Loucy (cell line): Measurements from ENCODE around the gene COL25A1.
A peak's percentile ranks its signal among the peaks of the same experiment; 100 is the strongest.

ENCODE experiments used
- H2AFZ ChIP-seq: fragments of 200-600 bp; sonication (generic); 2 replicates; pipeline ENCODE4 v1.6.0; 2016; ENCODE audit warnings: antibody characterized with exemption, mild to moderate bottlenecking, low read length, moderate library complexity
- H3F3A ChIP-seq: fragments of 200-600 bp; 2 replicates; pipeline ENCODE4 v1.6.0; 2016; ENCODE audit warnings: antibody characterized with exemption, low read depth, mild to moderate bottlenecking
- H3K27me3 ChIP-seq: fragments of 200-600 bp; sonication (generic); 2 replicates; pipeline ENCODE4 v1.6.1; 2014; ENCODE audit warnings: low read length, mild to moderate bottlenecking; ENCODE audit not compliant: insufficient read depth, poor library complexity, severe bottlenecking
- H3K36me3 ChIP-seq: fragments of 200-600 bp; sonication (generic); 2 replicates; pipeline ENCODE4 v1.6.1; 2016; ENCODE audit warnings: low read length; ENCODE audit not compliant: insufficient read depth
- H3K4me1 ChIP-seq: fragments of 200-600 bp; sonication (generic); 2 replicates; pipeline ENCODE4 v1.5.1; 2014; ENCODE audit warnings: low read length, mild to moderate bottlenecking; ENCODE audit not compliant: insufficient read depth, poor library complexity, severe bottlenecking
- H3K4me2 ChIP-seq: fragments of 200-600 bp; sonication (generic); 2 replicates; pipeline ENCODE4 v1.6.0; 2014; ENCODE audit warnings: antibody characterized with exemption, low read length, low read depth, mild to moderate bottlenecking; ENCODE audit not compliant: poor library complexity, severe bottlenecking
- H3K4me3 ChIP-seq: fragments of 200-600 bp; sonication (generic); 2 replicates; pipeline ENCODE4 v1.5.1; 2014; ENCODE audit warnings: low read length, mild to moderate bottlenecking, mixed read lengths; ENCODE audit not compliant: poor library complexity, severe bottlenecking
- H3K79me2 ChIP-seq: fragments of 200-600 bp; sonication (generic); 2 replicates; pipeline ENCODE4 v1.6.1; 2014; ENCODE audit warnings: low read length; ENCODE audit not compliant: insufficient read depth
- H3K9ac ChIP-seq: fragments of 200-600 bp; sonication (generic); 2 replicates; pipeline ENCODE4 v1.6.0; 2014; ENCODE audit warnings: mild to moderate bottlenecking, low read depth, low read length, moderate library complexity; ENCODE audit not compliant: poor library complexity, severe bottlenecking
- H3K9me2 ChIP-seq: fragments of 200-600 bp; sonication (generic); replicated peaks from 2 replicates; pipeline ENCODE4 v1.6.1; 2016; ENCODE audit warnings: low read depth, low read length, mixed read lengths
- H3K9me3 ChIP-seq: fragments of 200-600 bp; sonication (generic); 2 replicates; pipeline ENCODE4 v1.6.1; 2014; ENCODE audit warnings: mild to moderate bottlenecking, antibody characterized with exemption, low read length, low read depth; ENCODE audit not compliant: insufficient read depth
- H4K20me1 ChIP-seq: fragments of 200-600 bp; sonication (generic); 2 replicates; pipeline ENCODE4 v1.6.0; 2014; ENCODE audit warnings: antibody characterized with exemption, low read length, mild to moderate bottlenecking; ENCODE audit not compliant: insufficient read depth, poor library complexity, severe bottlenecking
- EZH2phosphoT487 ChIP-seq: fragments of 200-600 bp; IDR thresholded peaks from 2 replicates; pipeline ENCODE4 v1.6.1; 2018; ENCODE audit warnings: antibody characterized with exemption, mild to moderate bottlenecking, moderate library complexity, borderline replicate concordance
- TF ChIP-seq, protein P1 (sequence below): fragments of 200-600 bp; sonication (generic); conservative IDR thresholded peaks from 2 replicates; pipeline ENCODE4 v1.5.1; 2014; ENCODE audit warnings: mild to moderate bottlenecking, antibody characterized with exemption, low read length

Gene COL25A1

DNA sequence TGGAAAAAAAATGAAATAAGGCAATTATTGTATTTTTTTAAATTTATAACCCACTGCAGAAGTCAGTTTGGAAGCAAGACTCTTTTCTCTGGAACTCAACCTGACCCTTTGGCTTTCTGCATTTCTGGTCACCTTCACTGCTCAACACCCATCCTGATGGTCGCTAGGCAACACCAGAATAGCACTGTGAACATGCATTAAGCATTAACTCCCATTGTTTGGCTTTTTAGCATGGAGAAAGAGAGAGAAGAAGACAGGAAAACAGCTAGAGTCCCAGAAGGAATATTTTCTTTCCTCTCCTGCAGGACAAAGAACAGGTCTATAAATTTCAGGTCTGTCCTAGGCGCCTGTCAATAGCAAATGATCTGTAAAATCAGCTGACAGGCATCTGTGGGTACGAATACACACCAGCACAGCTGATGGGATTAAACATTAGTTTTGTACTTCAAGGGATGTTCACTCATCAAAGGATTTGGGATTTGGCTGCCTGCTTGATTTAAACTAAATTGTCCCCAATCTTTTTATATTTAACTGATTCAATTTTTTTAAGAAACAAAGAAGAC, 402.4 kb downstream of the COL25A1 start:
- H3K9me3 ChIP-seq = no peaks in the 10 kb centered on the region
- no peaks in the 10 kb centered on the region for H3K27me3 ChIP-seq
- H3K36me3 ChIP-seq = no peaks in the 10 kb centered on the region
- H4K20me1 ChIP-seq = no peaks in the 10 kb centered on the region
- TF ChIP-seq EZH2phosphoT487 = no peak
- TF ChIP-seq, protein P1, sequence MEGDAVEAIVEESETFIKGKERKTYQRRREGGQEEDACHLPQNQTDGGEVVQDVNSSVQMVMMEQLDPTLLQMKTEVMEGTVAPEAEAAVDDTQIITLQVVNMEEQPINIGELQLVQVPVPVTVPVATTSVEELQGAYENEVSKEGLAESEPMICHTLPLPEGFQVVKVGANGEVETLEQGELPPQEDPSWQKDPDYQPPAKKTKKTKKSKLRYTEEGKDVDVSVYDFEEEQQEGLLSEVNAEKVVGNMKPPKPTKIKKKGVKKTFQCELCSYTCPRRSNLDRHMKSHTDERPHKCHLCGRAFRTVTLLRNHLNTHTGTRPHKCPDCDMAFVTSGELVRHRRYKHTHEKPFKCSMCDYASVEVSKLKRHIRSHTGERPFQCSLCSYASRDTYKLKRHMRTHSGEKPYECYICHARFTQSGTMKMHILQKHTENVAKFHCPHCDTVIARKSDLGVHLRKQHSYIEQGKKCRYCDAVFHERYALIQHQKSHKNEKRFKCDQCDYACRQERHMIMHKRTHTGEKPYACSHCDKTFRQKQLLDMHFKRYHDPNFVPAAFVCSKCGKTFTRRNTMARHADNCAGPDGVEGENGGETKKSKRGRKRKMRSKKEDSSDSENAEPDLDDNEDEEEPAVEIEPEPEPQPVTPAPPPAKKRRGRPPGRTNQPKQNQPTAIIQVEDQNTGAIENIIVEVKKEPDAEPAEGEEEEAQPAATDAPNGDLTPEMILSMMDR = no peak
- no peaks in the 10 kb centered on the region for H3K9me2 ChIP-seq
- no peaks in the 10 kb centered on the region for H3K79me2 ChIP-seq
- H3K4me1 ChIP-seq = peaks cover 19% of the 10 kb centered on the region
- H3K9ac ChIP-seq = no peak overlapping the region
- H3K4me3 ChIP-seq = no peak overlapping the region
- no peaks in the 10 kb centered on the region for H3F3A ChIP-seq
- no peak overlapping the region for H3K4me2 ChIP-seq
- no peak overlapping the region for H2AFZ ChIP-seq

DNA sequence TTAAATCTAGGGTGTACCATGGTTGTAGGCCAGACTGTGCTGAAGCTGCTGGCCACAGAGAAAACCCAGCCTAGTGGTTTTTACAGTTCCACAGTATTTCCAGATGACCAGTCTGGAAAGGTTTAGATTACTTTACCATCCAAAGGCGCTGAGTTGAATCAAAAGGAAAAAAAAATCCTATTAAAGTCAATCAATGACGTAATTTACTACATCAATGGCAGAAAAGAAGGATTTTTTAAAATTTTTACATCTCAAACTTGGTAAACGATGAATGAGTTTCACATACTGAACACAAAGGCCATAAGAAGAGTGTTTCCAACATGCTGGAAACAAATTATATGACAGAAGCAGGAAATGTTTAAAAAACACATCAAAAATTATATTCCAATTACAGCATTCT, 409.0 kb downstream of the COL25A1 start:
- TF ChIP-seq EZH2phosphoT487 = no peak
- TF ChIP-seq, protein P1 = no peak
- Histone ChIP-seq H3K36me3 (no peaks in the 10 kb centered on the region), H3F3A (no peaks in the 10 kb centered on the region), H3K4me3 (no peak overlapping the region), H3K4me1 (peaks cover 15% of the 10 kb centered on the region), H4K20me1 (no peaks in the 10 kb centered on the region), H3K9me2 (no peaks in the 10 kb centered on the region), H3K9me3 (no peaks in the 10 kb centered on the region), H2AFZ (no peak overlapping the region), H3K27me3 (no peaks in the 10 kb centered on the region), H3K9ac (no peak overlapping the region), H3K79me2 (no peaks in the 10 kb centered on the region), H3K4me2 (no peak overlapping the region)

DNA sequence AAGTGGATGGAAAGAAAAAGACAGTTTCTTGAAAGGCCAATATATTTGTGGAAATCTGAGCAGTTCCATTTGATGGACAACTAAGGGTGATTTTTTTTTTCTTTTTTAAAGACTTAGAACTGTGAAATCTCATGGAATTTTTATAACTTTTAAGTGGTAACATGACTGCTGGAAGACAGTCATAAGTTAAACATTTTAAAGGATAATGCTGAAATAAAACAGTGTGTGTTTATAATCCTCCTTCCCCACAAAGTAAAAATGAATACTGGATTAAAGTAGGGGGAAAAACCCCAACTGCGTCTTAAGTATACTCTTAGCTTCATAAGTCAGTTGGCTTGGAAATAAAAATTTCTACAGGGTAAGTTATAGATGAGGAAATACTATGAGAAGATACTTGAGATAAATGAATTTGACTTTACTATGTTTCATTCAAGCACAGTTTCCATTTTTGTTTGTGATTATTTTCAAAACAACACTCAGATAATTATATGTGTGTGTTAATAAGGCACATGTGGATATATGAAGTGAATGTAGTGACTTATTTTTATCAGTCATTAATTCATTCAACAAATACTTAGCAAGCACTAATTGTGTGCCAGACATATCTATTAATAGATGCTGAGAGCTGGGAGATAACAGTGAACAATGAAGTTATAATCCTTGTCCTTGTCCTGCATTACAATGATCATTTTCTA, 410.4 kb downstream of the COL25A1 start:
- Histone ChIP-seq H3K27me3 (no peaks in the 10 kb centered on the region), H3K9me2 (no peaks in the 10 kb centered on the region), H3K4me2 (no peak overlapping the region), H3K9me3 (no peaks in the 10 kb centered on the region), H3K36me3 (no peaks in the 10 kb centered on the region), H2AFZ (no peak overlapping the region), H4K20me1 (no peaks in the 10 kb centered on the region), H3K4me1 (peaks cover 28% of the 10 kb centered on the region), H3F3A (peaks cover 3% of the 10 kb centered on the region; the same call in 1 of the 2 replicates), H3K79me2 (no peaks in the 10 kb centered on the region), H3K9ac (no peak overlapping the region), H3K4me3 (no peak overlapping the region)
- TF ChIP-seq EZH2phosphoT487 = no peak

DNA sequence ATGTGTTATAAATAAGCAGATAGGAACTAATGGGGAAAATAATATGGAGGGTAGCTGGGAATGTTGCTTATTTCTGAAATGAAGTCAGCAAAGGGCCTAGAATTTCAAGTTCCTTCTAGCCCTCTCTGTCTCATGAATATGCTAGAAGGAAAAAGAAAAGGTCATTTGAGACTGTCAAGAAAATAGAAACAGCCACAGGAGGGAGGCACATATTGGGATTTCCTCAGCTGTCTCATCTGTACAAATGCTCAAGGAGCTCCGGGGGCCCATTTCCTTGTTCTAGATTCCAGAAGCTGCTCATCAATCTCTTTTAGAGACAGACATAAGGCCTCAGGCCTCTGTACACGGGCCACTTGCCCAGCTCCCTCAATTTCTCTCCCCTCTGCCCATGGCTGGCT, 412.0 kb downstream of the COL25A1 start:
- no peaks in the 10 kb centered on the region for H3K27me3 ChIP-seq
- no peak overlapping the region for H3K4me2 ChIP-seq
- H3K9ac ChIP-seq = no peak overlapping the region
- H3K9me3 ChIP-seq = no peaks in the 10 kb centered on the region
- no peak overlapping the region for H3K4me3 ChIP-seq
- H3K79me2 ChIP-seq = no peaks in the 10 kb centered on the region
- TF ChIP-seq, protein P1 = peak; percentile 39; the same call in 1 of the 2 replicates
- no peak for TF ChIP-seq EZH2phosphoT487
- no peaks in the 10 kb centered on the region for H3K36me3 ChIP-seq
- H3F3A ChIP-seq = peaks cover 3% of the 10 kb centered on the region; the same call in 1 of the 2 replicates
- H3K9me2 ChIP-seq = no peaks in the 10 kb centered on the region
- peaks cover 28% of the 10 kb centered on the region for H3K4me1 ChIP-seq
- H2AFZ ChIP-seq = no peak overlapping the region
- no peaks in the 10 kb centered on the region for H4K20me1 ChIP-seq
